Duodenal mucosa (tissue), 2 donors: Measurements from ENCODE around the gene CLASP1.

Experiments
- H3K27ac ChIP-seq: one replicate; pipeline ENCODE4 v1.7.0; 2013; ENCODE audit warnings: low read depth, low read length
- H3K27me3 ChIP-seq, 2 donors: one replicate each; pipeline ENCODE4 v1.7.0; 2013; ENCODE audit warnings: low read length in 2 of 2, control low read depth in 1 of 2; ENCODE audit not compliant: insufficient read depth in 2 of 2, control insufficient read depth in 1 of 2
- H3K36me3 ChIP-seq, 2 donors: one replicate each; pipeline ENCODE4 v1.7.0; 2013; ENCODE audit warnings: low read length in 2 of 2, control low read depth in 1 of 2; ENCODE audit not compliant: insufficient read depth in 2 of 2, control insufficient read depth in 1 of 2
- H3K4me1 ChIP-seq, 2 donors: one replicate each; pipeline ENCODE4 v1.7.0; 2013; ENCODE audit warnings: low read length in 2 of 2, control low read depth in 1 of 2; ENCODE audit not compliant: insufficient read depth in 2 of 2, control insufficient read depth in 1 of 2
- H3K4me3 ChIP-seq, 2 donors: one replicate each; pipeline ENCODE4 v1.7.0; 2013; ENCODE audit warnings: low read length in 2 of 2, low read depth in 1 of 2
- H3K9ac ChIP-seq, 2 donors: one replicate each; pipeline ENCODE4 v1.7.0; 2013; ENCODE audit warnings: low read length in 2 of 2, low read depth in 1 of 2
- H3K9me3 ChIP-seq, 2 donors: one replicate each; pipeline ENCODE4 v1.7.0; 2013; ENCODE audit warnings: low read length in 2 of 2, control low read depth in 1 of 2; ENCODE audit not compliant: control insufficient read depth in 1 of 2

The CLASP1 gene

GRCh38 chr2:121608367-121608766, 40.9 kb downstream of the CLASP1 start:
- no peak overlapping the region for H3K4me3 ChIP-seq
- no peak overlapping the region for H3K27ac ChIP-seq

GRCh38 chr2:121605820-121606733, 43.2 kb downstream of the CLASP1 start:
- Histone ChIP-seq H3K9me3 (no peaks in the 10 kb centered on the region), H3K4me1 (peaks cover 0 to 4% of the 10 kb centered on the region in 2 donors), H3K27me3 (no peaks in the 10 kb centered on the region), H3K36me3 (peaks cover 8 to 12% of the 10 kb centered on the region in 2 donors), H3K4me3 (no peak overlapping the region), H3K9ac (no peak overlapping the region), H3K27ac (no peak overlapping the region)

More at GRCh38 chr2:121608367-121608766, 40.9 kb downstream of the CLASP1 start:
- Histone ChIP-seq H3K27me3 (no peaks in the 10 kb centered on the region), H3K9me3 (no peaks in the 10 kb centered on the region), H3K4me1 (peaks cover 0 to 4% of the 10 kb centered on the region in 2 donors), H3K36me3 (peaks cover 8 to 12% of the 10 kb centered on the region in 2 donors), H3K9ac (no peak overlapping the region)

- no peaks in the 10 kb centered on the region for H3K9me3 ChIP-seq
- H3K9ac ChIP-seq: no peak overlapping the region
- no peak overlapping the region for H3K4me3 ChIP-seq
- H3K27me3 ChIP-seq: no peaks in the 10 kb centered on the region
- peaks cover under 1 to 6% of the 10 kb centered on the region in 2 donors for H3K4me1 ChIP-seq
- H3K27ac ChIP-seq: no peak overlapping the region
- H3K36me3 ChIP-seq: peaks cover 8 to 12% of the 10 kb centered on the region in 2 donors
These were observed 46.1 kb downstream of the CLASP1 start for GRCh38 chr2:121603185-121603584.

- peaks cover 12 to 24% of the 10 kb centered on the region in 2 donors for H3K4me1 ChIP-seq
- H3K27me3 ChIP-seq: no peaks in the 10 kb centered on the region
- H3K4me3 ChIP-seq: no peak overlapping the region
- H3K9ac ChIP-seq: no peak overlapping the region
- H3K27ac ChIP-seq: no peak overlapping the region
- peaks cover 0 to 5% of the 10 kb centered on the region in 2 donors for H3K36me3 ChIP-seq
- H3K9me3 ChIP-seq: no peaks in the 10 kb centered on the region
These were observed 49.2 kb downstream of the CLASP1 start for GRCh38 chr2:121599963-121600651.

GRCh38 chr2:121598087-121598486, 51.2 kb downstream of the CLASP1 start:
- Histone ChIP-seq H3K27me3 (no peaks in the 10 kb centered on the region), H3K9me3 (no peaks in the 10 kb centered on the region), H3K36me3 (no peaks in the 10 kb centered on the region), H3K9ac (no peak overlapping the region), H3K27ac (no peak overlapping the region), H3K4me3 (no peak overlapping the region), H3K4me1 (peaks cover 12 to 24% of the 10 kb centered on the region in 2 donors)

- no peaks in the 10 kb centered on the region for H3K27me3 ChIP-seq
- H3K27ac ChIP-seq: peak overlapping the region; percentile 8
- peak overlapping the region; percentile 37 to 57 for H3K4me3 ChIP-seq
These were observed 52.8 kb downstream of the CLASP1 start for GRCh38 chr2:121596221-121597080.

GRCh38 chr2:121595012-121595891, 54.0 kb downstream of the CLASP1 start:
- Histone ChIP-seq H3K36me3 (no peaks in the 10 kb centered on the region), H3K9ac (no peak overlapping the region), H3K4me1 (peaks cover 12 to 19% of the 10 kb centered on the region in 2 donors), H3K27ac (no peak overlapping the region), H3K9me3 (no peaks in the 10 kb centered on the region), H3K4me3 (no peak overlapping the region), H3K27me3 (no peaks in the 10 kb centered on the region)

More at GRCh38 chr2:121596221-121597080, 52.8 kb downstream of the CLASP1 start:
- Histone ChIP-seq H3K4me1 (peaks cover 12 to 24% of the 10 kb centered on the region in 2 donors), H3K9me3 (no peaks in the 10 kb centered on the region), H3K9ac (peak overlapping the region; percentile 30 to 55), H3K36me3 (no peaks in the 10 kb centered on the region)

- Histone ChIP-seq H3K4me1 (peaks cover 4 to 10% of the 10 kb centered on the region in 2 donors), H3K27ac (no peak overlapping the region), H3K4me3 (no peak overlapping the region), H3K36me3 (peaks cover 0 to 5% of the 10 kb centered on the region in 2 donors), H3K9me3 (no peaks in the 10 kb centered on the region), H3K9ac (no peak overlapping the region), H3K27me3 (no peaks in the 10 kb centered on the region)
These were observed 58.1 kb downstream of the CLASP1 start for GRCh38 chr2:121591199-121591598.

GRCh38 chr2:121588357-121588756, 60.9 kb downstream of the CLASP1 start:
- H3K4me1 ChIP-seq: no peaks in the 10 kb centered on the region
- H3K9ac ChIP-seq: no peak overlapping the region
- H3K9me3 ChIP-seq: no peaks in the 10 kb centered on the region
- no peak overlapping the region for H3K4me3 ChIP-seq
- H3K27ac ChIP-seq: no peak overlapping the region
- H3K36me3 ChIP-seq: peaks cover 3 to 5% of the 10 kb centered on the region in 2 donors
- H3K27me3 ChIP-seq: no peaks in the 10 kb centered on the region
